H9 (cell line): ENCODE data around the gene APOBEC4. TPM values are rescaled to one million over a fixed set of nuclear protein-coding genes. Genes with fewer than 3 reads are reported as not detected.

Experiments used
- DNase-seq: peaks from one replicate; pipeline ENCODE4 v3.0.0-alpha.2; 2017
- H2AFZ ChIP-seq: one replicate; pipeline ENCODE4 v1.6.1; 2013; ENCODE audit warnings: mild to moderate bottlenecking, low read length, control low read depth, moderate library complexity
- H2AK5ac ChIP-seq: 2 replicates; pipeline ENCODE4 v1.6.1; 2013; ENCODE audit warnings: low read length, control low read depth, mixed read lengths; ENCODE audit not compliant: insufficient read length
- H2BK120ac ChIP-seq: one replicate; pipeline ENCODE4 v1.6.1; 2013; ENCODE audit warnings: low read depth, mild to moderate bottlenecking, low read length, control low read depth, inconsistent platforms; ENCODE audit not compliant: poor library complexity, severe bottlenecking
- H2BK12ac ChIP-seq: 2 replicates; pipeline ENCODE4 v1.6.1; 2013; ENCODE audit warnings: low read length, control low read depth, mixed read lengths, low read depth; ENCODE audit not compliant: insufficient read length
- H2BK15ac ChIP-seq: 2 replicates; pipeline ENCODE4 v1.6.1; 2013; ENCODE audit warnings: low read depth, low read length, control low read depth
- H2BK20ac ChIP-seq: one replicate; pipeline ENCODE4 v1.6.1; 2013; ENCODE audit warnings: low read depth, mild to moderate bottlenecking, low read length, control low read depth, inconsistent platforms; ENCODE audit not compliant: poor library complexity, severe bottlenecking
- H2BK5ac ChIP-seq: 2 replicates; pipeline ENCODE4 v1.6.1; 2013; ENCODE audit warnings: low read length, control low read depth, mixed read lengths; ENCODE audit not compliant: insufficient read length
- H3K14ac ChIP-seq: 2 replicates; pipeline ENCODE4 v1.6.1; 2013; ENCODE audit warnings: low read length, control low read depth; ENCODE audit not compliant: insufficient read depth
- H3K18ac ChIP-seq: 2 replicates; pipeline ENCODE4 v1.6.1; 2013; ENCODE audit warnings: low read depth, mild to moderate bottlenecking, mixed read lengths, low read length, control low read depth; ENCODE audit not compliant: insufficient read length
- H3K23ac ChIP-seq: 2 replicates; pipeline ENCODE4 v1.6.1; 2013; ENCODE audit warnings: low read length, control low read depth, mixed read lengths, low read depth; ENCODE audit not compliant: insufficient read length
- H3K23me2 ChIP-seq: 2 replicates; pipeline ENCODE4 v1.6.1; 2013; ENCODE audit warnings: low read depth, mild to moderate bottlenecking, mixed read lengths, low read length, control low read depth; ENCODE audit not compliant: insufficient read length, poor library complexity, severe bottlenecking
- H3K27ac ChIP-seq: 2 replicates; pipeline ENCODE4 v1.5.1; 2013; ENCODE audit warnings: low read length, control low read depth, mixed read lengths, low read depth; ENCODE audit not compliant: insufficient read length
- H3K27me3 ChIP-seq: 2 replicates; pipeline ENCODE4 v1.6.1; 2013; ENCODE audit warnings: low read length, control low read depth, inconsistent platforms; ENCODE audit not compliant: insufficient read depth
- H3K4ac ChIP-seq: 2 replicates; pipeline ENCODE4 v1.6.1; 2013; ENCODE audit warnings: low read depth, mild to moderate bottlenecking, control low read depth, inconsistent platforms, low read length, moderate library complexity
- H3K4me1 ChIP-seq: 2 replicates; pipeline ENCODE4 v1.6.1; 2013; ENCODE audit warnings: low read length, control low read depth, inconsistent platforms; ENCODE audit not compliant: insufficient read depth
- H3K4me2 ChIP-seq: 2 replicates; pipeline ENCODE4 v1.6.1; 2013; ENCODE audit warnings: low read length, control low read depth, mixed read lengths; ENCODE audit not compliant: insufficient read length, insufficient read depth
- H3K56ac ChIP-seq: 2 replicates; pipeline ENCODE4 v1.6.1; 2013; ENCODE audit warnings: low read depth, mild to moderate bottlenecking, mixed read lengths, low read length, control low read depth; ENCODE audit not compliant: insufficient read length
- H3K79me1 ChIP-seq: 2 replicates; pipeline ENCODE4 v1.6.1; 2013; ENCODE audit warnings: low read depth, mild to moderate bottlenecking, moderate library complexity, low read length, control low read depth, inconsistent platforms; ENCODE audit not compliant: insufficient read depth, poor library complexity, severe bottlenecking
- H3K79me2 ChIP-seq: 2 replicates; pipeline ENCODE4 v1.6.1; 2013; ENCODE audit warnings: low read length, control low read depth, inconsistent platforms; ENCODE audit not compliant: insufficient read depth
- H3K9ac ChIP-seq: 2 replicates; pipeline ENCODE4 v1.6.1; 2013; ENCODE audit warnings: low read length, control low read depth, mixed read lengths; ENCODE audit not compliant: insufficient read length; ENCODE audit errors: extremely low read depth
- H3K9me3 ChIP-seq: one replicate; pipeline ENCODE4 v1.6.1; 2013; ENCODE audit warnings: low read depth, low read length, inconsistent platforms; ENCODE audit not compliant: control insufficient read depth
- H3T11ph ChIP-seq: one replicate; pipeline ENCODE4 v1.6.1; 2013; ENCODE audit warnings: mild to moderate bottlenecking, low read length, control low read depth, inconsistent platforms
- H4K20me1 ChIP-seq: one replicate; pipeline ENCODE4 v1.6.1; 2013; ENCODE audit not compliant: control insufficient read depth, insufficient read length, insufficient read depth
- H4K5ac ChIP-seq: 2 replicates; pipeline ENCODE4 v1.6.1; 2013; ENCODE audit warnings: low read depth, mild to moderate bottlenecking, mixed read lengths, low read length, control low read depth; ENCODE audit not compliant: insufficient read length
- H4K8ac ChIP-seq: replicated peaks from 2 replicates; pipeline ENCODE4 v1.6.1; 2013; ENCODE audit warnings: low read length, control low read depth, mixed read lengths, low read depth; ENCODE audit not compliant: insufficient read length
- H4K91ac ChIP-seq: 2 replicates; pipeline ENCODE4 v1.6.1; 2013; ENCODE audit warnings: low read depth, mild to moderate bottlenecking, moderate library complexity, mixed read lengths, low read length, control low read depth; ENCODE audit not compliant: insufficient read length
- H3K27ac Mint-ChIP-seq, 3 experiments: 2 replicates in 2 of 3; 3 replicates in 1 of 3; pipeline ENCODE4 v1.8.0; 2020 to 2021; ENCODE audit warnings: mixed read lengths in 3 of 3, mild to moderate bottlenecking in 1 of 3, moderate library complexity in 1 of 3
- H3K27me3 Mint-ChIP-seq: 2 replicates; pipeline ENCODE4 v1.8.0; 2021; ENCODE audit warnings: low read depth, mild to moderate bottlenecking, moderate library complexity, mixed read lengths
- H3K36me3 Mint-ChIP-seq, 3 experiments: 2 replicates in 2 of 3; 3 replicates in 1 of 3; pipeline ENCODE4 v1.8.0; 2020 to 2021; ENCODE audit warnings: low read depth in 3 of 3, mixed read lengths in 3 of 3; ENCODE audit not compliant: insufficient read depth in 1 of 3
- H3K4me1 Mint-ChIP-seq, 2 experiments: 2 replicates each; pipeline ENCODE4 v1.8.0; 2020; ENCODE audit warnings: mixed read lengths in 2 of 2
- H3K4me3 Mint-ChIP-seq, 2 experiments: 2 replicates in 1 of 2; 3 replicates in 1 of 2; pipeline ENCODE4 v1.8.0; 2020 to 2021; ENCODE audit warnings: mild to moderate bottlenecking in 2 of 2, mixed read lengths in 2 of 2, moderate library complexity in 1 of 2
- H3K9me3 Mint-ChIP-seq, 2 experiments: 2 replicates in 1 of 2; 3 replicates in 1 of 2; pipeline ENCODE4 v1.8.0; 2020; ENCODE audit warnings: mild to moderate bottlenecking in 2 of 2, mixed read lengths in 2 of 2, moderate library complexity in 1 of 2
- CTCF ChIP-seq: fragments of 200-600 bp; sonication (generic); conservative IDR thresholded peaks from 3 replicates; pipeline ENCODE4 v1.8.0; 2021; ENCODE audit warnings: antibody characterized with exemption, mild to moderate bottlenecking
- WGBS: extraction: QIAGEN DNeasy Blood & Tissue Kit; methylation state at CpG from one replicate; pipeline ENCODE4 v1.1.7; 2013; ENCODE audit warnings: missing lambda C conversion rate, low lambda C conversion rate, mixed read lengths; ENCODE audit not compliant: insufficient read length; ENCODE audit errors: extremely low coverage; 5-methylcytosine and 5-hydroxymethylcytosine counted together
- total RNA-seq: library from RNA; stranded (reverse); gene quantifications from 2 replicates; pipeline ENCODE4 v1.2.1, GENCODE V29; 2021

APOBEC4 gene
- total RNA-seq, 1 experiment from 2014 or later = not detected

- Histone ChIP-seq H3K27me3 (no peaks in the 10 kb centered on the region; the same call in 1 of the 2 replicates), H4K20me1 (no peaks in the 10 kb centered on the region), H3K14ac (peak overlapping the region; percentile 59; the same call in 1 of the 2 replicates), H2BK5ac (no peak overlapping the region), H2BK120ac (no peak overlapping the region), H2BK15ac (no peak overlapping the region), H3K23me2 (peaks cover 4% of the 10 kb centered on the region), H2BK12ac (no peak overlapping the region), H3T11ph (no peak overlapping the region), H3K18ac (peak overlapping the region; percentile 31), H2BK20ac (no peak overlapping the region), H3K56ac (no peak overlapping the region), H3K9me3 (no peaks in the 10 kb centered on the region), H4K8ac (no peak overlapping the region), H3K9ac (peak overlapping the region; percentile 48), H4K5ac (no peak overlapping the region), H3K79me1 (no peaks in the 10 kb centered on the region), H4K91ac (no peak overlapping the region), H3K4me2 (peak overlapping the region; percentile 57), H3K4me1 (no peaks in the 10 kb centered on the region), H3K27ac (no peak overlapping the region), H3K4ac (no peak overlapping the region), H2AK5ac (no peak overlapping the region), H3K23ac (no peak overlapping the region), H3K79me2 (no peaks in the 10 kb centered on the region), H2AFZ (no peak overlapping the region)
- no CpG with 5 or more reads among the region's 42 CpGs for WGBS
- Mint-ChIP-seq H3K27me3 (peaks cover 14% of the 10 kb centered on the region), H3K4me3 (peak overlapping the region; percentile 99 to 100), H3K36me3 (peaks cover 6 to 9% (median 8%) of the 10 kb centered on the region in 3 experiments; a peak in 6 of 7 replicates), H3K27ac (peak overlapping the region; percentile 84 to 98 (median 98)), H3K4me1 (peaks cover 35 to 36% of the 10 kb centered on the region in 2 experiments), H3K9me3 (no peaks in the 10 kb centered on the region)
- no peak for DNase-seq
- no peak for TF ChIP-seq CTCF
Measured at GRCh38 chr1:183635099-183635605, 18.0 kb downstream of the APOBEC4 start.
